Activated naive CD8-positive, alpha-beta T cell treated with anti-CD3 and anti-CD28 coated beads, Interleukin-2, amount 50 U/mL, for 16 hours (primary cell): ENCODE results near the gene NOS3.

Experiments used
- DNase-seq: peaks from one replicate; pipeline ENCODE4 v3.0.0-alpha.2; 2020; ENCODE audit warnings: low read depth, low spot score

Gene NOS3

DNA sequence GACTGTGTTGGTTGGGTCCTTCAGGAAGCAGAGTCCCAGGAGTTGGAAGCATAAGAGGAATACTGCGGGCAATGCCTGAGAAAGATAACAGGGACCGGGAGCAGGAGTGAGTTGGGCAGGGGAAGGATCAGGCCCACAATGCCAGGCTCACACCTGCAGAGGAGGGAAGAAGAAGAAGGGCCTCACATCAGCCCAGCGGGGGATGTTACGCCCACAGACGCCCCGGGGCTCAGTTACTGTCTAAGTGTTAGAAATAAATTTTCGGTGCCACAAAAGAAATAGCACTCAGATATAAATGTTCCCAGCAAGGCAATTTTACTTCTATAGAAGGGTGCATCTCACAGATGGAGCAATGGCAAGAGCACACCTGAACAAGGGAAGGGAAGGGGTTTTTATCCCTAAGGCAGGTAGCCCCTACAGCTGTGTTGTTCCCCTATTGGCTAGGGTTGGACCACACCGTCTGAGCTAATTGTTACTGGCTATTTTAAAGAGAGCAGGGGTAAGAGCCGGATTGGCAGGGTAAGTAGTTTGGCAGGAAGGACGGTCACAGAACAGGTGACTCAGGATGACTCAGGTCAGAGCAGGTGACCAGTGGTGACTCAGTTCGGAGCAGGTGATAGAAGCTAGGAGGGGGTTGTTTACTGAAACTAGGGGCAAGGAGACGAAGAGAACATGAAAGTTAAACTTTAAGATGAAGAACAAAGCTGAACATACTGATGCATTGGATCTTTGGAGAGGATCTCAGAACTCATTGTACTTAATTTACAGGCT lies at the start of gene NOS3:
Gene NOS3, plus strand, starts transcription at position 602 of the 771 bp plus-strand sequence. CDS start 2,787 bp downstream, outside the sequence.
- no peak for DNase-seq

- DNase-seq, result no peak
Measured at GRCh38 chr7:150941351-150942000, 49.3 kb upstream of the NOS3 start.

DNA sequence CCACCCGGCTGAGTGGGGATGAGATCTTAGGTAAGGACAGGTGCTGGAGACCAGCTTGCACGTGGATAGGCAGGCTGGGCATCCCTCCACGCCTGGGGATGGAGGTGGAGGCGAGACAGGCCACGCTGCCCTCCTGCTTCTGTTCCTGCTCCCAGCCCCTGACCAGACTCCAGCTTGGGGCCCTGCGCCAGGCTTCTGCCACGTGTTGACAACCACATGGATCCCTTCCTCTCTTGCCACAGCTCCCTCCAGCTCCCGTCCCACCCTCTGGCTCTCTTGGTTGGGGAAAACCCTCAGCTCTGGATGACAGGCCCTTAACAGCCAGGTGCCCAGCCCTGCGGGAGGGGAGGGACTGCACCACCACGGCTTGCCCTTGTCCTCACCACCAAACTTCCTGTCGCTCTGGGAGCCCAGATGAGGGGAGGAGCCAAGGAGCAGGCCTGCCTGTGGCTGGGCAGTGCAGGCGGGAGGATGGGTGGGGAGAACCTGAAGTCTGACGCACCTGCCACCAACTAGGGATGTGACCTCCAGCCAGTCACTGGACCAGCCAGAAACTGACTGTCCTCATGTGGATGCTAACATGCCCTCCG lies 48.7 kb upstream of the NOS3 start:
- DNase-seq, result no peak

DNA sequence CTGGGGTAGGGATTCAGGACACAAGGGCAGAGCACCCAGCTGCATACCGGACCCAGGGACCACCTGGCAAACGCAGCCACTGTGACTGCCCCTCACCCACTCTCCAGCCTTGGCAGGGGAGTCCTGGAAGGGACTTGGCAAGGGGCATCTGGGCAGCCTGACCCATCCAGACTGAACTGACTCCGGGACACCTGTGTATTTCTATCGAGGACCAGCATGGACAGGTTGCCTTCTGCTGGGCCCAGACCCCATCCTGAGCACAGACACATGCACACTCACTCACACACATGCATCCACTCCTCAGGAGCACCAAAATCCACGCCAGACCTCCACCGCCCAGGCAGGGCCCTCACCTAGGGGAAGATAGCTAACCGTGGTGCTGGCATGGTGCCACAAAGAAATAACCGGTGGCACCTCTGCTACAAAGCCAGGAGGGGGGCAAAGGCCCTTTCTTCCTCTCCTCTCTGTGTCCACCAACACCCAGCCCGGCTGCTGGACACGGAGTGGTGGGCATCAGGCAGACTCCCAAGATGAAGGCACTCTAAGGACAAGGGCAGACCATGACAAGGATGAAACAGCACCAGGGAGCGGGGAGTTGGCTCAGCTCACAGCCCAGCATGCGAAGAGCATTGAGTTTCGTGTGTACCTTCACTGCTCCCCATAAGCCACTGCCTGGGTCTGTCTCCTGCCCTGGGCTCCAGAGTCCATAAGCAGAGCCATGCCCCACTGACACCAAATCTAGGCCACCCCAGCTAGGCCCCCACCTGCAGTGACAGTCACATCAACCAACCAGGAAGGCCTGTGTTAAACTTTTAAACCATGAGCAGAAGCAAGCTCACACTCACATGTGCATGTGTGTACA lies 48.0 kb upstream of the NOS3 start:
- DNase-seq, result no peak

GRCh38 chr7:150943453-150943814 lies 47.4 kb upstream of the NOS3 start:
- no peak for DNase-seq

DNA sequence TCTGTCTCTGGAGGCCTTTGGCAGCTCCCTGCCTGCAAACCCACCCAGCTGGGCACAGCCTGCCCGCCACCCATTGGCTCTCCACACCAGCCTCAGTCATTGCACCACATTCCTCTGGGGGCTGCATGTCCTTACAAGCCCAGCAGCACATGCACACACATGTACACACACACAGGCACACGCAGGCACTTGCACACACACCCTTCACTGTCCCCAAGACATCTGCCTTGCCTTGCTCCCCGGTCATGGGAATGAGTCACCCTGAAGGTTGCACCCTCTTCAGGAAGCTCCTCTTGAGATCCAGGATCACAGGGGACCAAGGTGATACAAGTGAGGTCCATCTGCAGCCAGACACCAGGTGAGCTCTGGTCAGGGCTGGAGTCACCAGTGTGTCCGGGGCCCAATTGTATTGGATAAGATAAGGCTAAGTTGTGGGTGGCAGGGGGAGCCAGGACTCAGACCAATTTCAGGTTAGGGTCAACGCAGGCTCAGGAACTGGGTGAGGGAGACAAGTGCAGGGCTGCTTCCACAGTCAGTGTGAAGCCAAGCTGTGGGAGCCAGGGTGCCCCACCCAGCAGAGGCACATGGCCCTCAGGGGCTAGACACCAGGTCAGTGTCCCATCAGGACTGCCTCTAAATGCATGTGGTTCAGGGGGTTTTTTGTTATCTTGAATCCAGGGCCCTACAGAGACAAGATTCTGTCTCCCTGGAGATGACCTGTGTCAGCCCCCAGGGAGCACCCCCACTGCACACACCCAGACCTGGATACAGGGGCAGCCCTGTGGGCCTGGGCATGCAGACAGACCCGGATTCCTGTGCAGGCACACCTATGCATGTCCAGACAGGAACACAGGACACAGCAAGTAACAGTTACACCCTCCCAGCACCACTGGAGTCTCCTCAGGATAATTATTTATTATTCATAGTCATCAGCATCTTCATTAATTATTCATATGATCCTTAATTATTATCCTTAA lies 46.5 kb upstream of the NOS3 start:
- no peak for DNase-seq

DNA sequence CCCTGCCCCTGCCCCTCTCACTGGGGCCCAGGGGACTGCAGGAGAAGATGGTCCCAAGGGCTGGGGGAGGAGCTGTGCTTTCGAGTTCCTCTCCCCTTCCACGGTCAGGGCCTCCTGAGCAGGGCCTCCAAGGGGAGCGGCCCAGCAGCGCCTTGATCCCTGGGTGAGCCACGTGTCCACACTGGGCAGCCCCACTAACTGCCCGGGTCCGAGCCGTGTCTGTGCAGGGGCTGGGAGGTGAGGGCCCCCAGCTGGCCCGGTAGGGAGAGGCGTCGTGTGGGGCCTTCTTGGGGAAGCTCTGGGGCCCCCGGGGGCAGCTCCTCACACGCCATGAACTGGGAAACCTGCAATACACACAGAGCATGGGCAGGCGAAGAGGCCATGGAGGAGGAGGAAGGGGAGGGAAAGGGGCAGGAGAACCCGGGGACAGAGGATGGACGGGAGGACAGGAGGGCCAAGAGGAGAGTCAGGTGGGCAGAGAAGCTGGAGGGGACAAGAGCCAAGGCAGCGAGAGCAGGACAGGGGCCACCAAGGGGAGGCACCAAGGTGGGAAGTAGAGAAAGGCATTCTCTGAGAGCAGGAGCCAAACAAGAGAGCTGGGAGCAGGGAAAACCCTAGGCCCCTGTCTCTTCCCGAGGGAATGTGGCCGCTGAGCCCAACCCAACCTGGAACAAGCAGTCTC lies 45.5 kb upstream of the NOS3 start:
- DNase-seq, result no peak

DNA sequence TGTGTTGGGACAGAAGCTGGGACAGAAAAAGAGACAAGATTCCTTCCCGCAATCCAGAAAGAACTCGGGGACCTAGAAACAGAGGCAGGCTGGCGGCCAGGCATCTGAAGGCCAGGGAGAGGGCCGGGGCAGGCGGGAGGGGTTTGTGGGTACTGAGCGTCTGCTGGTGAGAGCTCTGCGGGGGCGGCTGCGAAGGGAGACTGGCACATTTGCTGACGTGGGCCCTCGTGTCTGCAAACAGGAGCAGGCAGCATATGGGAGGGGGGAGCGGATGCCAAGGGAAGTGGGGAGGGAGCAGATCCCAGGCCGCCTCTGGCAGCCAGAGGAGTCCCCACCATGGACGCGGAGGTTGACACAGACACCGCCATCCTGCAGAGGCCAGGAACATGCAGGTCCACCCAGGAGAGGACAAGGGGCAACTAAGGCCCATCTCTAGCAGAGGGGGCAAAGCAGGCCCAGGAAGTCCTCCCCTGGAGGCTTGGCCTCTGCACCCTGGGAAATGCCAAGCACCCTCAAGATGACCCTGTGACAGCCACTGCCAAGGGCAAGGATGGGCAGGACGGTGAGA lies 44.9 kb upstream of the NOS3 start:
- DNase-seq, result no peak

GRCh38 chr7:150946421-150947240 lies 44.2 kb upstream of the NOS3 start:
- DNase-seq, result no peak

DNA sequence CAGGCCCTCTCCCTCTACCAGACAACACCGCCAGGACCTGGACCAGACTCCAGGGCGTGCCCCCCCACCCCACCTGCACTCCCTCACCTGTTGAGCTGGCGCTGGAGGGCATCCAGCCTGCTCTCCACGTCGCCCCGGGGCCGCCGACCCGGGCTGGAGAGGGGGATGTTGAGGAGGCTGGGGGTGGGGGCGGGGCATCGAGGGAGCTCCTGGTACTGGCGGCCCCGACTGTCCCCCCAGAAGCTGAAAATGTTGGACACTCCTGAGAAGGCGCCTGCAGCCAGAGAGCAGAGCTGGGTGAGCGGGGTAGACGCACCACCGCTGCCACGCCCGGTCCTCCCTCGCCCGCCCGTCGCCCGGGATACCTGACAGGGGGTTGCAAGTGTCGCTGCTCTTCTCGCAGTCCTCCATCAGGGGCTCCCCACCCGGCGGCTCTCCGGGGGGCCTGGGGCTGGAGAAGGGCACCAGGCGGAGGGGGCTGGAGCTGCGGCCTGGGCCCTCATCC lies 43.5 kb upstream of the NOS3 start:
- DNase-seq, result no peak

DNA sequence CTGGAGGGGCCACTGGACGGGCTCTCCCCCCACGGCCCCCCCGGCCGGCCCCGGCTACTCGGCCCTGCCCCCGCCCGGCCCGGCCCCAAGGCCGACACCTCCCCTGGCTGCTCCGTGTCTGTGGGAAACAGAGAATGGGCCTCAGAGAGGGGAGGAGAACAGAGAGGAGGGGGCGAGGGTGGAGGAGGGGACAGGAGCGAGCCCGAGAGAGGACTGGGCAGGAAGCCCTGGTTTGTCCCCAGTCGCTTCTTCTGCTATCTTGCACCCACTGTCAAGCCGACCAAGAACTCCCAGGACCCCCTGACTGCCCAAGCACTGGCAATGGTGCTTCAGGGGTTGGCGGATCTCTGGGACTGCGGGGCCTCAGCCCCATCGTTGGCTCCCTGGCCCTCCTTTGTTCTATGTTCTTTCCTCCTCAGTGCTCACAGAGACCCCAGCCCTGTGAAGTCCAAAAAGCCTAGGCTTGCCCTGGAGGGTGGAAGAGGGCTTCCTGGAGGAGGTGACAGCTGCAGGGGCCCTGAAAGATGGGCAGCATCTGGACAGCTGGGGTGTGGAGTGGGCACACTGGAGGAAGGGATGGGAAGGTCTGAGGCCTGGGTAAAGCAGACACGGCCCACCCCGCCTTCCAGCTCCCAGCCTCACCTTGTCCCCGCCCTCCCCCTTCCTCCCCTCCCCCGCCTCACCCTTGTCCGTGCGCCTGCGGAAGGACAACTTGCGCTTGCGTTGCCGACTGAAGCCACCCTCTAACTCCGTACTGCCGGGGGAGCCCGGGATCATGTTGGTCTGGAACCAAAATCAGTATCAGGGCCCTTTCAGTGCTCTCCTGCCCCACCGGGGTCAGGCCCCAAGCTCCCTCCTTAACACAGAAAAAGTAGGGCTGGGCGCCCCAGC lies 42.8 kb upstream of the NOS3 start:
- DNase-seq, result no peak

GRCh38 chr7:150948791-150949251 lies 42.0 kb upstream of the NOS3 start:
- DNase-seq, result no peak

DNA sequence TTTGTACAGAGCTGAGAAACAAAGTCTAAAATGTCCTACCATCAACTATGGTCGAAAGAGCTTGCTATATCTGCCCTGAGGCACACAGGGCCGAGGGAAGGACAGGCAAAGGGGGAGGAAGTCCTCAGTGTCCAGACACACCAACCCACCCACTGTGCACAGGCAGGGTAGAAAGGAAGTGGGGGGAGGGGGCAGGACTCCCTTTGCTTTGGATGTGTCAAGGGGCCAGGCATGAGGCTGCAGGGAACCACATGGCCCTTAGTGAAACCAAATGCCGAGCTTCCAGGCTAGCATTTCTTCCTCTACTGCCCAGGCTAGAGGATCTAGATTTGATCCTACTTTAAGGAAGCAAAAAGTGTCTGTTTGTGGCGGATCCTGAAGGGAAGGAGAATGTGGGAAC lies 41.3 kb upstream of the NOS3 start:
- no peak for DNase-seq

- no peak for DNase-seq
Measured at GRCh38 chr7:150949971-150950491, 40.8 kb upstream of the NOS3 start.

GRCh38 chr7:150950496-150951180 lies 40.2 kb upstream of the NOS3 start:
- DNase-seq, result no peak

GRCh38 chr7:150951181-150951520 lies 39.7 kb upstream of the NOS3 start:
- no peak for DNase-seq

DNA sequence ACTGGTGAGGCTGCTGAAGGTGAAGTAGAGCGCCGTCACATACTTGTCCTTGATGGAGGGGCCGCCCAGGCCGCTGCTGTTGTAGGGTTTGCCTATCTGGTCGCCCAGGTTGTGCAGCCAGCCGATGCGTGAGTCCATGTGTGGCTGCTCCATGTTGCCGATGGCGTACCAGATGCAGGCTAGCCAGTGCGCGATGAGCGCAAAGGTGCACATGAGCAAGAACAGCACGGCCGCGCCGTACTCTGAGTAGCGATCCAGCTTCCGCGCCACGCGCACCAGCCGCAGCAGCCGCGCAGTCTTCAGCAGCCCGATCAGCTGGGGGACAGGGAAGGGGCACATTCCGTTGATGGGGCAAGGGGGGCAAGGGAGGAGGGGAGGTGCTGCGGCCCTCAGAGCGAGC lies 39.3 kb upstream of the NOS3 start:
- DNase-seq, result no peak
